GM15510 (cell line): ENCODE data around the gene APCDD1.

Experiments
- POLR2A ChIP-seq: IDR thresholded peaks from 3 replicates; pipeline ENCODE4 v1.6.1; 2011; ENCODE audit warnings: borderline replicate concordance; ENCODE audit not compliant: insufficient read length; ENCODE audit errors: extremely low read depth

Gene APCDD1

DNA sequence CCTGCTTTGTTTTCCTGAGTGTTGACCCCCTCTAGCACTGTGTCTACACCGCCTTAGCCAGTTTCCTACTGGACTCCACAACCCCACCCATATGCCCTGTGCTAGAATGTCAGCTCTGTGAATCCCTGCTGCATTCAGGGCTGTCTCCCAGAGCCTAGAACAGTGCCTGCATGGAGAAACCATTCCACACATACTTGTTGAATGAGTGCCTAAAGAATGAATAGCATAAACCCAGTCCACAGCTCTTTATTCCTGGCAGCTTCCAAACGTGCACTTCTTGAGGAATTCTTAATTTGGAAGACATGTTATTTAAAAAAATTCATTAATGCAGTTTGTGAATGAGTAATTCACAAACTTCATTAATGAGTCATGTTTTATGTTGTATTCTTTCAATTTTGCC lies 64.9 kb downstream of the APCDD1 start:
- no peak for TF ChIP-seq POLR2A

DNA sequence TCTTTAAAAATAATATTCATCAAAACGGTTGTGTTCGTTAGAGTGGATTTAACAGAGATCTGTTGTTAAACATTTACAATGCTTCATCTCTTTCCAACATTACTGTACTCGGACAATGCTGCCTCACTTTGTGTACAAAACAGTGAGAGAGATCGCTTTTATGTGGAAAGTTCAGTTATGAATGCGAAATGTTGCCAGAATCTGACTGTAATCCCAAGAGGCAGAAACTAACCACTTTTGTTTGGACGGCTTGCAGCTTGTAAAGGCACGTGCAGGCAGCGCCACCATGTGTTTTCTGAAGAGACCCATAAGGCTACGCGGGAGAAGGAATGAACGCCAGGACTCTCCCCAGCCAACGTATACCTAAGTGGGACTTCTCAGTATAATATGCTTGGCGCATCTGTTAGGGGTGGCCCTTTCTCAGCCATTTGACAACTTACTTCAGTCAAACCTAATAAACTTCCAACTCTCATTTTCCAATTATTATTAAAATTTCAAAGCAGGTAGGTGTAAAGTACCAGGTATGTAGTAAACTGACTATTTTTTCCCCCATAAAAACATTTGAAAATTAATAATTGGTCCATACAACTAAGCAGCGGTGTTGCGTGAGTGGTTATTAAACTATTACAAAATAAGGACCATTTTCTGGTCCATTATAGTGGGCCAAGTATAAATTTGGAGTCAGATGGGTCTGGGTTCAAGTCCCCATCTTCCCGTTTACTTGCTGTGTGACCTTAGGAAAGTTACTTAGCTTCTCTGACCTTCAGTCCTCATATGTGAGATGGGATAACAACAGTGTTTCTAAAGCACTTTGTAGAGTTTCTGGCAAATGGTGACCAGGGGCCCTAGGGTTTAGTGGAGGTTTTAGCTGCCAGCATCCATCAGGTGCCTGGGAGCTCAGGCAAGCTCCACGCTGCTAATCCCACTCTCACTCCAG lies 65.8 kb downstream of the APCDD1 start:
- TF ChIP-seq POLR2A = no peak

DNA sequence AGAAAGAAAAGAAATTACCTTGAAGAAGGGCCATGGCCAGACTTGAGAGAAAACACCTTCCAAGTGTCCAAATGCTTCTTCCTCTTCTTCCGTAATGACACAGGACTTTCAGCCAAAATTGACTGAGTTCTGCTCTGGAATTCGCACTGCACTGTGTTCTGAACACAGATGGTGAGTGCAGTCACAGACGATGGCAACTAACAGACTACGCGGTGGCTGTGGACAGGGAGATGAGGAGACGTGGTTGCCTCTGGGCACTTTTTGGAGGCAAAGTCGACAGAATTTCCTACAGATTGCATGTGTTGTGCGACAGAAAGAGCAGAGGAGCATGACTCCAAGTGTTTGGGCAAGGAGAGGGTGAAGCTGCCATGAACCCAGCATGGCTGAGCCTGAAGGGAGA lies 67.1 kb downstream of the APCDD1 start:
- TF ChIP-seq POLR2A = no peak

DNA sequence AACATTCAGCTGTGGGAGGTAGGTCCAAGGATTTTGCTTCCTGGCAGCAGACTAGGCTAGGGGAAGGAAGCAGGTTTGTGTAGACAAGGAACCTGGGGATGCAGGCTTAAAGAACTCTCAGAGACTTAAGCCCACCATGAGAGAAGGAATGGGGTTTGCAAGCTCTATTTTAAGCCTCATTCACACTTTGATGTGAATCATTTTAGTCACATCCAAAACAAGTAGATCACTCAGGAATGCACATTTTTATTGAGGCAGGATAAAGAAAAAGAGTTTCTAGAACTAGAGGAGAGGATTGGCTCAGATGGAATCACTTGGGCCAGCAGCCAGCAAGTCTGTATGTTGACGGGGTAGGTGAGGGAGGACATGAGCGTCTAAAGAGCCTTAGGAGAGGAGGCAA lies 68.1 kb downstream of the APCDD1 start:
- no peak for TF ChIP-seq POLR2A

DNA sequence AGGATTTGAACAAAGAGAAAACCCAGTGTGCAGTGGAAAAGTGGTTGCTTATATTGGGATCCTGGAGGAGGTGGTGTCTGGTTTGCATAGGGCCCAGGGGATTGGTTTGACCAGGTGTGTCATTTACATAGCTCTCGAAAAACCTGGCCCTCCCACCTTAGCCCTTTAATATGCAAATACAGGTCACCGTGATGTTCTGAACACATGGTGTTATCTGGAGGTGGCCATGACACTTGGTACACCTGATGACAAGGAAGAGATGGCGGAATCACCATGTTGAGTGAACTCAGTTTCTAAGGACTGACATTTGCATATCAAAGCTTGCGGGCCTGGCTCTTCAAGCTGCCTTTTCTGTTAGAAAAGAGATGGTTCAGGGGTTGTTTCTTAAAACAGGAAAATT lies 69.1 kb downstream of the APCDD1 start:
- TF ChIP-seq POLR2A = no peak

GRCh38 chr18:10524507-10525370 lies 70.3 kb downstream of the APCDD1 start:
- no peak for TF ChIP-seq POLR2A

- TF ChIP-seq POLR2A = no peak
These were observed 70.9 kb downstream of the APCDD1 start for GRCh38 chr18:10525371-10525691.

DNA sequence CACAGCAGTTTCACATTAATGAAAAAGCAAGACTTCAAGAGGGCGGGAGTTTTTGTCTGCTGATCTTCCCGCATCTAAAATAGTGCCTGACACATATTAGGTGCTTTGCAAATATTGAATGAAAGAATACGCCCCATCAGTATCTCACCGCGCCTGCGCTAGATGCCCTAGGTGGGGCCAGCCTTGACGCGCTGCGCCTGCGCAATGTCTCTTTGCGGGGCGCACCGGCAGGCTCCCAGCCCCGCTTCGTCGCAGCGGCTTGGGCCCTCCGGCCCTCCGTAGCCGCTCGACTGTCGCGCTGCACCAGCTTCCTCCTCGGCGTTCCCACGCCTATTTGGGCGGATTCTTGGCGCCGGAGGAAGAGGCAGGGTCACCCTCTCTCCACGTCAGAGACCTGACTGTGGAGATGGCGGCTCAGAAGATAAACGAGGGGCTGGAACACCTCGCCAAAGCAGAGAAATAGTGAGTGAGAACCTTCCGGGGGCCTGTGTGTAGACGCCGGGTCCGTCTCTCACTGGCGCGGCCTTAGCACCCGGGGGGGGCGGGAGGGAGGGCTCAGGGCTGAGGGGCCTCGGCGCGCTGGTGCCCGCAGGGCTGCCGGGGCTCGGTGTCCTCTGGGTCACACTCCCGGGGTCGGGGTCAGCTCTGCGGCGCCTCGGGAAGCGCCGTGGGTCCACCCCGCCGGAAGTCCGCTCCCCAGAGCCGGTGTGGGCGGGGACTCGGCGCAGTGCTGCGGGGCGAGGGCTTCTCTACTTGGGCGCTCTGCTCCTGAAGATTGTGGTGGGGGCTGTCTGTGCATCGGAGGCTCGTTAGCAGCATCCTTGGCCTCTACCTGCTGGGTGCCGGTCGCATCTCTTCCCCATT lies 71.5 kb downstream of the APCDD1 start, which contains the start of gene NAPG:
Gene NAPG (plus strand): TSS at position 331 of the 864 bp plus-strand sequence. CDS start 76 bp downstream, at position 407.
- peak; percentile 63 for TF ChIP-seq POLR2A

- no peak for TF ChIP-seq POLR2A
These were observed 72.1 kb downstream of the APCDD1 start for GRCh38 chr18:10526561-10526949.

DNA sequence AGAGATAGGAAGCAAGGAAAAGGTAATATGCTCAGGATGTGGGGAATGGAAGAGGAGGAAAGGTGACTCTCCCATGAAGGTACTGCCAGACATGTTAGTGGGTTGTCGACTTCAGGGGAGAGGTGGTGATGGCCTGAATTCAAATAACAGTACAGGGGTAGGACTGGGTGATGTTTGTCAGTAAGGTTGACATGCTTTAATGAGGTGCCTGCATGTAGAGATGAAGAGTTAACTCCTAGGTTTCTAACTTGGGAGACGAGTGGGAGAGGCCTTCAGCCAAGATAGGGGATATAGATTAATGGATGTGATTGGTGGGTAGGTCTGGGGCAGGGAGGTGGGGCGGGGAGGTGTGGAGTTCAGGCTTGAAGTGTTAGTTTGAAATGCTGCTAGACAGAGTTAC lies 74.0 kb downstream of the APCDD1 start:
- TF ChIP-seq POLR2A = no peak

- TF ChIP-seq POLR2A = no peak
These were observed 75.6 kb downstream of the APCDD1 start for GRCh38 chr18:10530002-10530401.

GRCh38 chr18:10530852-10531251 lies 76.4 kb downstream of the APCDD1 start:
- no peak for TF ChIP-seq POLR2A

- no peak for TF ChIP-seq POLR2A
These were observed 78.7 kb downstream of the APCDD1 start for GRCh38 chr18:10533111-10533510.

GRCh38 chr18:10536280-10536679 lies 81.8 kb downstream of the APCDD1 start:
- TF ChIP-seq POLR2A = no peak

DNA sequence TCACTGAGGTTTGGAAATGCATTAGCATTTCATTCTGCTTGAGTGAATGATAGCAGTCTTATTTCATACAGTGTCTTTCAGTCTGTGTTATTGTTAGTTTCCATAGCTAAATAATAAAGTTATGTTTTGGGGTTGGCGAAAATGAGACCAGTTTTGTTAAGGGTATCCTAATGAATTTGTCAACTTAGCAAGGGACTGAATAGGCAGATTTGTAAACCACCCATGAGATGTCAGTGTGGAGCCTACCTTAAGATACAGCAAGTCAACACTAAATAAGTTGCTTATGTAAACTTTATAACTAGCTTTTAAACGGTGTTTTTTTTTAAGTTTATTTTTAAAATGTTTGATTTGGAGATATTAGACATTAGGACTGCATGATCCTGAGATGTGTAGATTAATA lies 83.3 kb downstream of the APCDD1 start:
- TF ChIP-seq POLR2A = no peak
